K562 (cell line): ENCODE results near the gene ACBD5. TPM values are rescaled to one million over a fixed set of nuclear protein-coding genes. Genes with fewer than 3 reads are reported as not detected.

Source experiments
- ARID2 ChIP-seq: fragments of 450-650 bp; IDR thresholded peaks from 2 replicates; pipeline ENCODE4 v1.6.1; 2017; ENCODE audit warnings: antibody characterized with exemption, mild to moderate bottlenecking
- BRD4 ChIP-seq: fragments of 200-600 bp; sonication (generic); IDR thresholded peaks from 2 replicates; pipeline ENCODE4 v1.6.1; 2017; ENCODE audit warnings: inconsistent platforms
- EP300 ChIP-seq: IDR thresholded peaks from 2 replicates; pipeline ENCODE4 v1.6.1; 2012; ENCODE audit warnings: low read length, improper control_type of control experiment
- ERF ChIP-seq: fragments of 450-650 bp; formaldehyde crosslinking; IDR thresholded peaks from 2 replicates; pipeline ENCODE4 v1.4.0; 2020; ENCODE audit warnings: mild to moderate bottlenecking, mixed read lengths
- GABPA ChIP-seq: fragments of 200-800 bp; sonication (Bioruptor generic); conservative IDR thresholded peaks from 2 replicates; pipeline ENCODE4 v1.6.1; 2016; ENCODE audit warnings: low read depth, missing genetic modification characterization, missing compliant biosample characterization
- HNRNPH1 ChIP-seq: fragments of 200-400 bp; formaldehyde crosslinking; optimal IDR thresholded peaks from 2 replicates; pipeline ENCODE3; 2017; ENCODE audit warnings: low read depth, mild to moderate bottlenecking, low read length, moderate library complexity
- POLR2AphosphoS5 ChIP-seq: IDR thresholded peaks from 2 replicates; pipeline ENCODE4 v1.6.1; 2011; ENCODE audit warnings: mild to moderate bottlenecking, low read depth, low read length, moderate library complexity; ENCODE audit not compliant: control insufficient read depth, insufficient read depth
- RERE ChIP-seq: sonication (generic); formaldehyde crosslinking; IDR thresholded peaks from 2 replicates; pipeline ENCODE4 v1.8.0; 2023; ENCODE audit warnings: missing genetic modification reagents, mild to moderate bottlenecking, borderline replicate concordance
- SP1 ChIP-seq: sonication (generic); formaldehyde crosslinking; IDR thresholded peaks from 2 replicates; pipeline ENCODE4 v1.8.1; 2022; ENCODE audit warnings: mild to moderate bottlenecking, missing genetic modification reagents
- YBX1 ChIP-seq: fragments of 450-650 bp; IDR thresholded peaks from 2 replicates; pipeline ENCODE4 v1.7.1; 2016; ENCODE audit warnings: mild to moderate bottlenecking
- ZNF280A ChIP-seq: fragments of 450-650 bp; IDR thresholded peaks from 2 replicates; pipeline ENCODE4 v1.6.1; 2018; ENCODE audit warnings: mild to moderate bottlenecking, low read depth; ENCODE audit not compliant: partially characterized antibody
- ZNF449 ChIP-seq: fragments of 250-450 bp; sonication (Bioruptor Pico); IDR thresholded peaks from 2 replicates; pipeline ENCODE4 v1.8.0; 2022; ENCODE audit warnings: moderate library complexity, mild to moderate bottlenecking, inconsistent platforms
- ZNF609 ChIP-seq: sonication (generic); formaldehyde crosslinking; IDR thresholded peaks from 2 replicates; pipeline ENCODE4 v1.8.1; 2023; ENCODE audit warnings: missing genetic modification reagents, mild to moderate bottlenecking, borderline replicate concordance
- polyA plus RNA-seq, 8 experiments: library from polyadenylated mRNA; depleted of rRNA in 4 of 8; stranded (reverse) in 5 of 8; unstranded in 3 of 8; fragments of >200 nt; fragmentation: Nextera tagmentation in 2 of 8; fragmentation: Illumina TruSeq in 1 of 8; extraction: Ambion mirVana in 2 of 8; extraction: Trizol in 1 of 8; gene quantifications; 2 replicates each; pipeline versions ENCODE4 v1.2.1 to v1.2.3, GENCODE V29; 2011 to 2014; ENCODE audit warnings: inconsistent platforms in 1 of 8, missing spikeins in 1 of 8
- total RNA-seq, 7 experiments: library from RNA; depleted of rRNA in 6 of 7; stranded (reverse); fragments of >200 nt in 6 of 7; fragmentation: Illumina TruSeq in 2 of 7; extraction: Trizol in 2 of 7; gene quantifications; 2 replicates each; pipeline versions ENCODE4 v1.2.1 to v1.2.3, GENCODE V29; 2011 to 2021; ENCODE audit warnings: low replicate concordance in 1 of 7

The ACBD5 gene
- total and polyA plus RNA-seq, 9 of the 15 experiments (the other 6 are each of a cell fraction or from before 2014, with no cell fraction given), result 1.5 to 10.3 (median 7.8) TPM

- TF ChIP-seq RERE (CRISPR knock-in tag) (no peak), YBX1 (no peak), ERF (CRISPR knock-in tag) (no peak), ARID2 (peak; percentile 26; the same call in 1 of the 2 replicates), HNRNPH1 (no peak), EP300 (no peak), GABPA (tag) (no peak), ZNF280A (no peak), SP1 (CRISPR knock-in tag) (peak; percentile 68; the same call in 1 of the 2 replicates), BRD4 (0 out of 2 replicates have a peak, but pooled peaks have one; percentile 38), ZNF449 (no peak), ZNF609 (peak; percentile 49; the same call in 1 of the 2 replicates), POLR2AphosphoS5 (peak; percentile 30; the same call in 1 of the 2 replicates)
These were observed at the start of gene ACBD5 (continued) for GRCh38 chr10:27240212-27241009.
